ENCODE data around the gene RPS24. TPM values are rescaled to one million over a fixed set of nuclear protein-coding genes. Genes with fewer than 3 reads are reported as not detected.
A peak's percentile ranks its signal among the peaks of the same experiment; 100 is the strongest.

The RPS24 gene
- total and polyA plus RNA-seq, 2 of the 13 experiments (the other 11 are each of a cell fraction or from before 2014, with no cell fraction given), result 2,690 to 3,319 TPM

DNA sequence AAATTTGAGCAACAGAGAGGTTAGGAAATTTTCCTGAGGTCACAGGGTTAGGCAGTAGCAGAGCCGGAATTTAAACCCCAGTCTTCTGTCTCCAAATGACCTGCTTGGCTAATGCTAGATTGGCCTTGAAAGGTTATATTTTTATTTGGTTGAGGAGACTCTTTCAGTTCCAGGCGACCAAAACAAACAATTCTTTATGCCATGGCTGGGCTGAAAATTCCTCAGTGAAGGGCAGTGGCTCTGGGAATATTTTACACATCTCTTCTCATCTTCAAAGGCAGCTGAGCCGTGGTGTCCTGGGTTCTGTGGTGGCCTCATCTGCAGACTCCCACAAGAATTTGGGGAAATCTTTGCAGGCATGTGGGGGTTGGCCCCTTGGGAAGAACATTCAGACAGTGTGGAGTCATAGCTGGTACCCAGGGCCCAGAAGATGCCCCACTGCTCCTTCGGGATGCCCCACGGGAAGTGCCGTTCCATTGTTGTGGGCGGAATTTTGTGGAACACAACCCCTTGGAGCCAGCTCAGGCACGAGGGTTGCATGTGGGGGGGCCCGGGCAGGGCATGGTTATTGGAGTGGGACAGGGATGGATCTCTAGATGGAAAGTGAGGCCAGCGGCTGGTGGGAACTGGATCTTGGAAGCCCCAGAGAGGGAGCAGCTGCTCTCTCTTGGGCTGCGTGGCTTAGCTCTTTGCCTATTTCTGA, 33.2 kb downstream of the RPS24 start:
- TF ChIP-seq PHF20 (CRISPR knock-in tag; IDR thresholded peaks at IDR 0.05) (no peak), GATAD2A (CRISPR knock-in tag; IDR thresholded peaks at IDR 0.05) (0 out of 2 replicates have a peak, but pooled peaks have one; percentile 19), PRMT3 (CRISPR knock-in tag; IDR thresholded peaks at IDR 0.05; ENCODE audit: borderline replicate concordance, low read depth) (no peak), NR2F1 (CRISPR knock-in tag; IDR thresholded peaks at IDR 0.05) (no peak), YY1 (IDR thresholded peaks at IDR 0.05; ENCODE audit: insufficient read depth, insufficient replicate concordance, low read depth, low read length) (no peak), ZNF768 (CRISPR knock-in tag; IDR thresholded peaks at IDR 0.05) (peak; percentile 34; the same call in 1 of the 2 replicates)
- Histone ChIP-seq H4K20me1 (ENCODE audit: insufficient read depth, low read length) (no peaks in the 10 kb centered on the region), H3K79me2 (ENCODE audit: insufficient read depth, low read length) (no peaks in the 10 kb centered on the region), H3K9ac (ENCODE audit: insufficient read depth, low read depth, low read length) (no peak overlapping the region), H3K4me1 (ENCODE audit: insufficient read depth, low read length) (peaks cover 32% of the 10 kb centered on the region), H3K27me3 (ENCODE audit: control insufficient read depth in 1 of 2, insufficient read depth in 2 of 2, low read length in 2 of 2) (no peaks in the 10 kb centered on the region), H3K4me3 (replicated peaks in 1 of 3; ENCODE audit: insufficient read depth in 1 of 3, low read depth in 2 of 3, low read length in 3 of 3) (no peak overlapping the region), H2AFZ (ENCODE audit: low read length) (no peak overlapping the region), H3K4me2 (ENCODE audit: low read depth, low read length) (no peak overlapping the region), H3K9me3 (ENCODE audit: low read length) (no peaks in the 10 kb centered on the region), H3K36me3 (replicated peaks in 1 of 2; ENCODE audit: control insufficient read depth in 1 of 2, insufficient read depth in 2 of 2, low read length in 2 of 2) (no peaks in the 10 kb centered on the region), H3K27ac (ENCODE audit: extremely low read length, insufficient read depth, low read length) (no peak overlapping the region)
- ATAC-seq (peak; percentile 55), DNase-seq (ENCODE audit: low spot score) (peak; percentile 58), FAIRE-seq (peak; percentile 21)
- BruUV-seq (replicated peaks), result no TSS peak
- intact Hi-C loops (cut with micrococcal nuclease; ENCODE audit: unreplicated experiment) (no loop called here), in situ Hi-C loops (cut with HindIII; ENCODE audit: extremely low pct_ligation_motif_present, low pct_unique_long_range_greater_than_20kb) (no loop called here)
- ChIA-PET CTCF (ENCODE audit: low intra/inter-chr PET ratio, low total read pairs) (no interaction called here), POLR2A (no interaction called here)
- WGBS (ENCODE audit: low lambda C conversion rate), result 25% methylated on average over 6 of the region's 11 CpGs

DNA sequence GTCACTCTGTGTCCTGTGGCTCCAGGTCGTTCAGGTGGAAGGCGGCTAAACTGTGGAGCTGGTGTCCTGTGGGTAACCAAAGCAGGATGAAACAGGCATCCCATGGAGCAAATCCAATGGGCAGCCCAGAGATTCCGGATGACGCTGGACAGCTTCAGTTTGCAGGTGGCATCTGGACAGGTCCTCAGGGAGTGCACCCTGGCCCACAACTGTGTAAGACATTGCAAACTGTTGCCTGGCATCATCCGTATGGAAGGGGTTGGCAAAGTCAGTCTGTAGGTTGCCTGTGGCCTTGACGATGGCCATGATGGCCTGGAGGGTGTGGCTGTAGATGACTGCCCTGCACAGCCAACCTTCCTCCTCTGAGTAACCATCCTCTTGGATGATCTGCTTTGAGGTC, 35.5 kb downstream of the RPS24 start:
- ATAC-seq (no peak), DNase-seq (ENCODE audit: low spot score) (no peak), FAIRE-seq (no peak)
- BruUV-seq (replicated peaks), result no TSS peak
- no peak overlapping the region for H3K4me3 ChIP-seq (replicated peaks in 1 of 3; ENCODE audit: insufficient read depth in 1 of 3, low read depth in 2 of 3, low read length in 3 of 3)
- H3K4me2 ChIP-seq (ENCODE audit: low read depth, low read length), result no peak overlapping the region
- H2AFZ ChIP-seq (ENCODE audit: low read length), result no peak overlapping the region
- in situ Hi-C loops (cut with HindIII; ENCODE audit: extremely low pct_ligation_motif_present, low pct_unique_long_range_greater_than_20kb) (no loop called here), intact Hi-C loops (cut with micrococcal nuclease; ENCODE audit: unreplicated experiment) (no loop called here)
- H4K20me1 ChIP-seq (ENCODE audit: insufficient read depth, low read length), result no peaks in the 10 kb centered on the region
- H3K9ac ChIP-seq (ENCODE audit: insufficient read depth, low read depth, low read length), result no peak overlapping the region
- H3K79me2 ChIP-seq (ENCODE audit: insufficient read depth, low read length), result no peaks in the 10 kb centered on the region
- 50% methylated on average over 2 of the region's 6 CpGs for WGBS (ENCODE audit: low lambda C conversion rate)
- ChIA-PET CTCF (ENCODE audit: low intra/inter-chr PET ratio, low total read pairs) (no interaction called here), POLR2A (no interaction called here)
- H3K4me1 ChIP-seq (ENCODE audit: insufficient read depth, low read length), result peaks cover 18% of the 10 kb centered on the region
- TF ChIP-seq SMC3 (IDR thresholded peaks at IDR 0.05; ENCODE audit: low read length), result no peak
- TF ChIP-seq, protein P1, sequence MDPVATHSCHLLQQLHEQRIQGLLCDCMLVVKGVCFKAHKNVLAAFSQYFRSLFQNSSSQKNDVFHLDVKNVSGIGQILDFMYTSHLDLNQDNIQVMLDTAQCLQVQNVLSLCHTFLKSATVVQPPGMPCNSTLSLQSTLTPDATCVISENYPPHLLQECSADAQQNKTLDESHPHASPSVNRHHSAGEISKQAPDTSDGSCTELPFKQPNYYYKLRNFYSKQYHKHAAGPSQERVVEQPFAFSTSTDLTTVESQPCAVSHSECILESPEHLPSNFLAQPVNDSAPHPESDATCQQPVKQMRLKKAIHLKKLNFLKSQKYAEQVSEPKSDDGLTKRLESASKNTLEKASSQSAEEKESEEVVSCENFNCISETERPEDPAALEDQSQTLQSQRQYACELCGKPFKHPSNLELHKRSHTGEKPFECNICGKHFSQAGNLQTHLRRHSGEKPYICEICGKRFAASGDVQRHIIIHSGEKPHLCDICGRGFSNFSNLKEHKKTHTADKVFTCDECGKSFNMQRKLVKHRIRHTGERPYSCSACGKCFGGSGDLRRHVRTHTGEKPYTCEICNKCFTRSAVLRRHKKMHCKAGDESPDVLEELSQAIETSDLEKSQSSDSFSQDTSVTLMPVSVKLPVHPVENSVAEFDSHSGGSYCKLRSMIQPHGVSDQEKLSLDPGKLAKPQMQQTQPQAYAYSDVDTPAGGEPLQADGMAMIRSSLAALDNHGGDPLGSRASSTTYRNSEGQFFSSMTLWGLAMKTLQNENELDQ (CRISPR knock-in tag; IDR thresholded peaks at IDR 0.05; ENCODE audit: borderline replicate concordance), result no peak
- TF ChIP-seq, protein P2, sequence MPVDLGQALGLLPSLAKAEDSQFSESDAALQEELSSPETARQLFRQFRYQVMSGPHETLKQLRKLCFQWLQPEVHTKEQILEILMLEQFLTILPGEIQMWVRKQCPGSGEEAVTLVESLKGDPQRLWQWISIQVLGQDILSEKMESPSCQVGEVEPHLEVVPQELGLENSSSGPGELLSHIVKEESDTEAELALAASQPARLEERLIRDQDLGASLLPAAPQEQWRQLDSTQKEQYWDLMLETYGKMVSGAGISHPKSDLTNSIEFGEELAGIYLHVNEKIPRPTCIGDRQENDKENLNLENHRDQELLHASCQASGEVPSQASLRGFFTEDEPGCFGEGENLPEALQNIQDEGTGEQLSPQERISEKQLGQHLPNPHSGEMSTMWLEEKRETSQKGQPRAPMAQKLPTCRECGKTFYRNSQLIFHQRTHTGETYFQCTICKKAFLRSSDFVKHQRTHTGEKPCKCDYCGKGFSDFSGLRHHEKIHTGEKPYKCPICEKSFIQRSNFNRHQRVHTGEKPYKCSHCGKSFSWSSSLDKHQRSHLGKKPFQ (CRISPR knock-in tag; IDR thresholded peaks at IDR 0.05; ENCODE audit: insufficient replicate concordance), result no peak
- H3K36me3 ChIP-seq (replicated peaks in 1 of 2; ENCODE audit: control insufficient read depth in 1 of 2, insufficient read depth in 2 of 2, low read length in 2 of 2), result no peaks in the 10 kb centered on the region
- no peaks in the 10 kb centered on the region for H3K27me3 ChIP-seq (ENCODE audit: control insufficient read depth in 1 of 2, insufficient read depth in 2 of 2, low read length in 2 of 2)
- H3K9me3 ChIP-seq (ENCODE audit: low read length), result no peaks in the 10 kb centered on the region
- H3K27ac ChIP-seq (ENCODE audit: extremely low read length, insufficient read depth, low read length), result no peak overlapping the region

Data from HepG2 (cell line).